CD8-positive, alpha-beta memory T cell (primary cell): ENCODE measurements around the gene FRMD4B. TPM values are rescaled to one million over a fixed set of nuclear protein-coding genes. Genes with fewer than 3 reads are reported as not detected.
A peak's percentile ranks its signal among the peaks of the same experiment; 100 is the strongest.

Source experiments
- CTCF ChIA-PET: fragments of 350-600 bp; sonication (Branson Sonifier 250); formaldehyde crosslinking; loops from one replicate; lab custom pipeline; 2021; ENCODE audit warnings: antibody characterized with exemption; lab: Charles Lee
- POLR2A ChIA-PET: fragments of 350-600 bp; sonication (Branson Sonifier 250); formaldehyde crosslinking; loops from one replicate; lab custom pipeline; 2021; ENCODE audit warnings: antibody characterized with exemption; lab: Charles Lee
- DNase-seq, 5 donors: peaks; one replicate each; pipeline versions ENCODE4 v3.0.0 to v3.0.0-alpha.2; 2020 to 2022; ENCODE audit warnings: mixed read lengths in 1 of 5
- H3K27ac ChIP-seq: one replicate; pipeline ENCODE4 v1.7.0; 2013; ENCODE audit warnings: low read depth, mild to moderate bottlenecking, low read length, moderate library complexity
- H3K27me3 ChIP-seq: 2 replicates; pipeline ENCODE4 v1.7.0; 2013; ENCODE audit warnings: low read length, mild to moderate bottlenecking; ENCODE audit not compliant: insufficient read depth, poor library complexity, severe bottlenecking
- H3K36me3 ChIP-seq: 2 replicates; pipeline ENCODE4 v1.7.0; 2013; ENCODE audit warnings: mild to moderate bottlenecking, low read length, moderate library complexity; ENCODE audit not compliant: insufficient read depth
- H3K4me1 ChIP-seq: 2 replicates; pipeline ENCODE4 v1.7.0; 2013; ENCODE audit warnings: mild to moderate bottlenecking, low read length, moderate library complexity; ENCODE audit not compliant: insufficient read depth
- H3K4me3 ChIP-seq: 2 replicates; pipeline ENCODE4 v1.7.0; 2013; ENCODE audit warnings: mild to moderate bottlenecking, low read length
- H3K9me3 ChIP-seq: 2 replicates; pipeline ENCODE4 v1.7.0; 2013; ENCODE audit warnings: mild to moderate bottlenecking, low read length
- H3K27ac Mint-ChIP-seq, 8 donors: one replicate each; pipeline ENCODE4 v1.8.0; 2020 to 2021; ENCODE audit warnings: mixed read lengths in 8 of 8, mild to moderate bottlenecking in 6 of 8, inconsistent platforms in 3 of 8, moderate library complexity in 3 of 8
- H3K27me3 Mint-ChIP-seq, 2 donors: one replicate each; pipeline ENCODE4 v1.8.0; 2020 to 2021; ENCODE audit warnings: mixed read lengths in 2 of 2, mild to moderate bottlenecking in 1 of 2, moderate library complexity in 1 of 2
- H3K36me3 Mint-ChIP-seq, 3 donors: one replicate each; pipeline ENCODE4 v1.8.0; 2020 to 2021; ENCODE audit warnings: mixed read lengths in 3 of 3, inconsistent platforms in 1 of 3, mild to moderate bottlenecking in 1 of 3
- H3K4me1 Mint-ChIP-seq, 3 donors: one replicate each; pipeline ENCODE4 v1.8.0; 2020 to 2021; ENCODE audit warnings: mixed read lengths in 3 of 3, inconsistent platforms in 1 of 3, mild to moderate bottlenecking in 1 of 3
- H3K4me3 Mint-ChIP-seq, 7 donors: one replicate each; pipeline ENCODE4 v1.8.0; 2020 to 2021; ENCODE audit warnings: mixed read lengths in 7 of 7, mild to moderate bottlenecking in 6 of 7, moderate library complexity in 4 of 7, inconsistent platforms in 2 of 7
- H3K9me3 Mint-ChIP-seq, 5 donors: one replicate each; pipeline ENCODE4 v1.8.0; 2020 to 2022; ENCODE audit warnings: mixed read lengths in 5 of 5, mild to moderate bottlenecking in 3 of 5, moderate library complexity in 2 of 5, inconsistent platforms in 1 of 5
- polyA plus RNA-seq: library from polyadenylated mRNA; unstranded; fragments of 300-500 nt; fragmentation: Illumina TruSeq; gene quantifications from one replicate; pipeline ENCODE4 v1.2.3, GENCODE V29; 2021
- total RNA-seq, 2 experiments: library from RNA; stranded (reverse); gene quantifications; one replicate each; pipeline ENCODE4 v1.2.3, GENCODE V29; 2021

The FRMD4B gene
- total and polyA plus RNA-seq, 3 experiments from 2014 or later, result 3.0 to 41.1 (median 40.3) TPM

- POLR2A ChIA-PET, result no interaction called here
- H3K9me3 Mint-ChIP-seq, result peaks cover 0 to 4% (median 3%) of the 10 kb centered on the region in 5 donors
- no peak overlapping the region for H3K27ac Mint-ChIP-seq
Observed at GRCh38 chr3:69400683-69401082, 14.8 kb upstream of the FRMD4B start.

GRCh38 chr3:69392850-69393249 lies 7.0 kb upstream of the FRMD4B start:
- CTCF ChIA-PET, result no interaction called here
- no peak for DNase-seq
- POLR2A ChIA-PET, result no interaction called here
- H3K27me3 Mint-ChIP-seq, result peaks cover 31 to 53% of the 10 kb centered on the region in 2 donors
- Histone ChIP-seq H3K4me3 (no peak overlapping the region), H3K4me1 (no peaks in the 10 kb centered on the region), H3K27me3 (no peaks in the 10 kb centered on the region), H3K27ac (no peak overlapping the region), H3K36me3 (no peaks in the 10 kb centered on the region), H3K9me3 (no peaks in the 10 kb centered on the region)
- H3K4me3 Mint-ChIP-seq, result no peak overlapping the region
- no peaks in the 10 kb centered on the region for H3K36me3 Mint-ChIP-seq
- no peaks in the 10 kb centered on the region for H3K4me1 Mint-ChIP-seq
- H3K27ac Mint-ChIP-seq, result no peak overlapping the region
- H3K9me3 Mint-ChIP-seq, result peaks cover 0 to 2% (median 0%) of the 10 kb centered on the region in 5 donors

More at GRCh38 chr3:69400683-69401082, 14.8 kb upstream of the FRMD4B start:
- Mint-ChIP-seq H3K27me3 (peaks cover 6 to 15% of the 10 kb centered on the region in 2 donors), H3K4me1 (no peaks in the 10 kb centered on the region), H3K36me3 (no peaks in the 10 kb centered on the region), H3K4me3 (no peak overlapping the region)
- no peaks in the 10 kb centered on the region for H3K27me3 ChIP-seq
- H3K4me1 ChIP-seq, result no peaks in the 10 kb centered on the region
- H3K27ac ChIP-seq, result no peak overlapping the region
- no peak overlapping the region for H3K4me3 ChIP-seq
- H3K9me3 ChIP-seq, result no peaks in the 10 kb centered on the region
- no peak for DNase-seq
- H3K36me3 ChIP-seq, result no peaks in the 10 kb centered on the region
- CTCF ChIA-PET, result interaction anchor here (4.7 kb wide), 1 partner anchor 9 kb away, joined by 23 read pairs; no protein-coding TSS in a partner anchor

GRCh38 chr3:69392415-69392814 lies 6.5 kb upstream of the FRMD4B start:
- Histone ChIP-seq H3K36me3 (no peaks in the 10 kb centered on the region), H3K27me3 (no peaks in the 10 kb centered on the region), H3K27ac (no peak overlapping the region), H3K4me1 (no peaks in the 10 kb centered on the region), H3K4me3 (no peak overlapping the region), H3K9me3 (no peaks in the 10 kb centered on the region)
- ChIA-PET POLR2A (no interaction called here), CTCF (no interaction called here)
- no peak overlapping the region for H3K27ac Mint-ChIP-seq
- no peaks in the 10 kb centered on the region for H3K36me3 Mint-ChIP-seq
- peaks cover 32 to 57% of the 10 kb centered on the region in 2 donors for H3K27me3 Mint-ChIP-seq
- H3K4me3 Mint-ChIP-seq, result no peak overlapping the region
- no peak for DNase-seq
- H3K4me1 Mint-ChIP-seq, result no peaks in the 10 kb centered on the region
- peaks cover 0 to 2% (median 0%) of the 10 kb centered on the region in 5 donors for H3K9me3 Mint-ChIP-seq

GRCh38 chr3:69391554-69391953 lies 5.7 kb upstream of the FRMD4B start:
- Histone ChIP-seq H3K27ac (no peak overlapping the region), H3K4me3 (no peak overlapping the region), H3K27me3 (peaks cover 2% of the 10 kb centered on the region), H3K4me1 (peaks cover under 1% of the 10 kb centered on the region), H3K9me3 (no peaks in the 10 kb centered on the region), H3K36me3 (no peaks in the 10 kb centered on the region)
- no peak overlapping the region for H3K27ac Mint-ChIP-seq
- no peaks in the 10 kb centered on the region for H3K36me3 Mint-ChIP-seq
- ChIA-PET POLR2A (no interaction called here), CTCF (no interaction called here)
- peaks cover 4 to 5% (median 5%) of the 10 kb centered on the region in 3 donors for H3K4me1 Mint-ChIP-seq
- peaks cover 0 to 2% (median 0%) of the 10 kb centered on the region in 5 donors for H3K9me3 Mint-ChIP-seq
- DNase-seq, result no peak
- H3K4me3 Mint-ChIP-seq, result peak overlapping the region in 1 of 7 donors; percentile 33
- H3K27me3 Mint-ChIP-seq, result peaks cover 36 to 61% of the 10 kb centered on the region in 2 donors

- peaks cover 6% of the 10 kb centered on the region for H3K27me3 ChIP-seq
- ChIA-PET CTCF (no interaction called here), POLR2A (no interaction called here)
- H3K4me3 Mint-ChIP-seq, result no peak overlapping the region
- peaks cover 5% of the 10 kb centered on the region for H3K4me1 ChIP-seq
- H3K9me3 Mint-ChIP-seq, result peaks cover 0 to 2% (median 0%) of the 10 kb centered on the region in 5 donors
- no peak for DNase-seq
- no peak overlapping the region for H3K4me3 ChIP-seq
- peaks cover 8 to 10% (median 9%) of the 10 kb centered on the region in 3 donors for H3K4me1 Mint-ChIP-seq
- no peaks in the 10 kb centered on the region for H3K36me3 ChIP-seq
- no peak overlapping the region for H3K27ac ChIP-seq
- no peaks in the 10 kb centered on the region for H3K36me3 Mint-ChIP-seq
- no peak overlapping the region for H3K27ac Mint-ChIP-seq
- H3K9me3 ChIP-seq, result no peaks in the 10 kb centered on the region
- peaks cover 40 to 66% of the 10 kb centered on the region in 2 donors for H3K27me3 Mint-ChIP-seq
Observed at GRCh38 chr3:69390771-69391170, 4.9 kb upstream of the FRMD4B start.

- CTCF ChIA-PET, result no interaction called here
- H3K9me3 Mint-ChIP-seq, result peaks cover 0 to 1% (median 0%) of the 10 kb centered on the region in 5 donors
- no peaks in the 10 kb centered on the region for H3K36me3 Mint-ChIP-seq
- H3K27me3 Mint-ChIP-seq, result peaks cover 47 to 76% of the 10 kb centered on the region in 2 donors
- Histone ChIP-seq H3K27me3 (peaks cover 15% of the 10 kb centered on the region), H3K36me3 (no peaks in the 10 kb centered on the region), H3K27ac (no peak overlapping the region), H3K9me3 (no peaks in the 10 kb centered on the region), H3K4me1 (peaks cover 9% of the 10 kb centered on the region), H3K4me3 (no peak overlapping the region)
- H3K27ac Mint-ChIP-seq, result no peak overlapping the region
- H3K4me1 Mint-ChIP-seq, result peaks cover 9 to 19% (median 13%) of the 10 kb centered on the region in 3 donors
- H3K4me3 Mint-ChIP-seq, result no peak overlapping the region
- POLR2A ChIA-PET, result no interaction called here
- no peak for DNase-seq
Observed at GRCh38 chr3:69389520-69390248, 3.8 kb upstream of the FRMD4B start.

GRCh38 chr3:69388241-69388640 lies 2.4 kb upstream of the FRMD4B start:
- Histone ChIP-seq H3K4me3 (no peak overlapping the region), H3K27ac (no peak overlapping the region), H3K36me3 (no peaks in the 10 kb centered on the region), H3K27me3 (peaks cover 18% of the 10 kb centered on the region), H3K9me3 (no peaks in the 10 kb centered on the region), H3K4me1 (peaks cover 9% of the 10 kb centered on the region)
- POLR2A ChIA-PET, result no interaction called here
- H3K27me3 Mint-ChIP-seq, result peaks cover 49 to 85% of the 10 kb centered on the region in 2 donors
- H3K9me3 Mint-ChIP-seq, result no peaks in the 10 kb centered on the region
- peaks cover 9 to 19% (median 13%) of the 10 kb centered on the region in 3 donors for H3K4me1 Mint-ChIP-seq
- no peaks in the 10 kb centered on the region for H3K36me3 Mint-ChIP-seq
- peak overlapping the region in 1 of 7 donors; percentile 13 for H3K4me3 Mint-ChIP-seq
- H3K27ac Mint-ChIP-seq, result peak overlapping the region in 1 of 8 donors; percentile 3
- CTCF ChIA-PET, result no interaction called here
- DNase-seq, result no peak

GRCh38 chr3:69386556-69387385 lies 883 bp upstream of the FRMD4B start:
- Histone ChIP-seq H3K9me3 (no peaks in the 10 kb centered on the region), H3K27me3 (peaks cover 18% of the 10 kb centered on the region), H3K4me1 (peaks cover 9% of the 10 kb centered on the region), H3K4me3 (no peak overlapping the region), H3K36me3 (no peaks in the 10 kb centered on the region), H3K27ac (no peak overlapping the region)
- H3K27me3 Mint-ChIP-seq, result peaks cover 40 to 80% of the 10 kb centered on the region in 2 donors
- peak overlapping the region; percentile 60 to 83 (median 73) for H3K4me3 Mint-ChIP-seq
- no peaks in the 10 kb centered on the region for H3K36me3 Mint-ChIP-seq
- CTCF ChIA-PET, result no interaction called here
- H3K4me1 Mint-ChIP-seq, result peaks cover 9 to 19% (median 13%) of the 10 kb centered on the region in 3 donors
- POLR2A ChIA-PET, result no interaction called here
- no peak for DNase-seq
- H3K9me3 Mint-ChIP-seq, result no peaks in the 10 kb centered on the region
- no peak overlapping the region for H3K27ac Mint-ChIP-seq
